Measurements from ENCODE around the gene FBN1. TPM values are rescaled to one million over a fixed set of nuclear protein-coding genes. Genes with fewer than 3 reads are reported as not detected.
A peak's percentile ranks its signal among the peaks of the same experiment; 100 is the strongest.

The FBN1 gene
- total RNA-seq, 4 donors from 2014 or later = 113 to 147 (median 120) TPM

DNA sequence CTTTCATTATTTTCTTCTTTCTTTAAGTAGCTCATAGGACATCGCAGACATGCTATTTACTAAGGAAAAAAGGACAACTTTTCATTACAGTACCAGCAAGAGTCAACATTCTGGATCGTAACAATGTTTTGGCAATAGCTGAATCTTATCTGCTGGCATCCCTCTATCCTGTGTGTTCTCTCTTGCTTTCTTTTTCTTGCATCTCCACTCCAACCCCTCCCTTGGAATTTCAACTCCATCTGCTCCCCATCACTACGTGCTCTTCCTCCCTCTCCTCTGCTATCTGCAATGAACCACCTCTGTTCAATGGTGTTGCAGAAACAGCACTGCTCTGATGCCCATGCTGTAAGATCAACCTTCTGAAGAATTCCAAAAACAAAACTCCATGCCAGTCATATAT lies 106.6 kb downstream of the FBN1 start:
- no peak overlapping the region for H3K4me3 ChIP-seq (replicated peaks in 1 of 3)
- intact Hi-C loops (cut with DNase I) = no loop called here
- no peaks in the 10 kb centered on the region for H3K27me3 ChIP-seq
- peaks cover 16 to 18% of the 10 kb centered on the region in 2 donors for H3K4me1 ChIP-seq
- H3K36me3 ChIP-seq = no peaks in the 10 kb centered on the region
- DNase-seq = no peak
- no peak overlapping the region for H3K27ac ChIP-seq
- 89 to 94% methylated on average over 3 of the region's 3 CpGs for WGBS, 2 donors
- H3K9me3 ChIP-seq = no peaks in the 10 kb centered on the region
- no peak for TF ChIP-seq POLR2A (IDR thresholded peaks at IDR 0.05)
- TF ChIP-seq, protein P1, sequence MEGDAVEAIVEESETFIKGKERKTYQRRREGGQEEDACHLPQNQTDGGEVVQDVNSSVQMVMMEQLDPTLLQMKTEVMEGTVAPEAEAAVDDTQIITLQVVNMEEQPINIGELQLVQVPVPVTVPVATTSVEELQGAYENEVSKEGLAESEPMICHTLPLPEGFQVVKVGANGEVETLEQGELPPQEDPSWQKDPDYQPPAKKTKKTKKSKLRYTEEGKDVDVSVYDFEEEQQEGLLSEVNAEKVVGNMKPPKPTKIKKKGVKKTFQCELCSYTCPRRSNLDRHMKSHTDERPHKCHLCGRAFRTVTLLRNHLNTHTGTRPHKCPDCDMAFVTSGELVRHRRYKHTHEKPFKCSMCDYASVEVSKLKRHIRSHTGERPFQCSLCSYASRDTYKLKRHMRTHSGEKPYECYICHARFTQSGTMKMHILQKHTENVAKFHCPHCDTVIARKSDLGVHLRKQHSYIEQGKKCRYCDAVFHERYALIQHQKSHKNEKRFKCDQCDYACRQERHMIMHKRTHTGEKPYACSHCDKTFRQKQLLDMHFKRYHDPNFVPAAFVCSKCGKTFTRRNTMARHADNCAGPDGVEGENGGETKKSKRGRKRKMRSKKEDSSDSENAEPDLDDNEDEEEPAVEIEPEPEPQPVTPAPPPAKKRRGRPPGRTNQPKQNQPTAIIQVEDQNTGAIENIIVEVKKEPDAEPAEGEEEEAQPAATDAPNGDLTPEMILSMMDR (IDR thresholded peaks at IDR 0.05) = no peak

DNA sequence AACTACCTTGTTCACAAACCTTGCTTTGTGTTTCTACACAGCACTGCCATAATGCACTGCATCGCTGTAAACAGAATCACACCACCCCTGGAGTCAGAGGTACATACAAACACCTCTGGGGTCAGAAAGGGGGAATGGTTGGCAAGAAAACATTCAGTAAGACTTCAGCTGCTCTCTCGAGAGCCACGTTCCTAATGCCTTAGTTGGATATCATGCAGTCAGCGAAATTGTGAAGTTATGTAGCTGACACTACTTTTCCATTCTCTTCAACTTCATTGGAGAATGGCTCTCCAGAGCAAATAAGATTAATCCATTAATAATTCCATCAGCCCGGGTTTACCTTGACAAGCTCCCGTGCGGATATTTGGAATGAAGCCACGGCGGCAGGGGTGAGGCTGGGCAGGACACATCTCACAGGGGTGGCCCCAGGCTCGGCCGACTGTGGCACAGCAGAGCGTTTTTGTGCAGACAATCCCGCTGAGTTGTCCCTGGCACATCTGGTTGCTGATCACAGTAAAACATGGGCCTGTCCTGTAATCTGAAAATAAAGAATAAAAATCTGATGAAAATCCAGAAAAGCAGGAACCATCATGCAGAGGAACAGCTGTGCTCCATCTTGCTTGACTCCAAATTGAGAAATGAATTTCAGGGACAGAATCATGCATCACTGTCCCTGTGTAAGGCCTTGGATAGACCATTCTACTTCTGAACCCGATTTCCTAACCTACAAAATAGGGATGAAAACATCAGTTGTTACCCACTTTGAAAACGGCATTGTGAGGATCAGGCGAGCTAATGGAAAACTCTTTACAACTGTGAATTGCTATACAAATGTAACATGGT lies 108.0 kb downstream of the FBN1 start:
- intact Hi-C loops (cut with DNase I) = no loop called here
- DNase-seq = no peak
- Histone ChIP-seq H3K4me1 (peaks cover 22 to 24% of the 10 kb centered on the region in 2 donors), H3K27me3 (no peaks in the 10 kb centered on the region), H3K4me3 (replicated peaks in 1 of 3) (no peak overlapping the region), H3K9me3 (no peaks in the 10 kb centered on the region), H3K36me3 (no peaks in the 10 kb centered on the region), H3K27ac (no peak overlapping the region)
- TF ChIP-seq, protein P1 (IDR thresholded peaks at IDR 0.05) = no peak
- TF ChIP-seq POLR2A (IDR thresholded peaks at IDR 0.05) = no peak
- WGBS, 2 donors = 71 to 83% methylated on average over 16 of the region's 16 CpGs

DNA sequence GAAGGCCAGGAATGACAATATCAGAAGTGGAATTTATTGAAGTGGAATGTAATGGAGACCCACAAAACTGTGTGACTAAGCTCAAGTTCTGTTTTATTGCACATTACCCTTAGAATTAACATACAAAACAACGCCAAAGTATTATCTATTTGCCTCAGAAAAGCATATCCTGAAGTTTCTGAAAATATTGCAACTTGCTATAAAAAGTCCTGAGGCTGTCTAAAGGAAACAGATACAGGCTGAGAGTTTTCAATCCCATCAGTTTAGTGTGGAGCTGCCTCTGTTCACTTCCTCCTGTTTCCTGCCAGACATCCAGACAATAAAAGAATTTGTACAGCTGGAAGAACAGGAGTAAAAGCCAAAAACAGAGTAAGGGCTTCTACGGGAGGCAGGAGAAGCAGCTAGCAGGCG lies 108.8 kb downstream of the FBN1 start:
- TF ChIP-seq, protein P1 (IDR thresholded peaks at IDR 0.05) = no peak
- TF ChIP-seq POLR2A (IDR thresholded peaks at IDR 0.05) = no peak
- Histone ChIP-seq H3K4me3 (replicated peaks in 1 of 3) (no peak overlapping the region), H3K9me3 (no peaks in the 10 kb centered on the region), H3K4me1 (peaks cover 22 to 24% of the 10 kb centered on the region in 2 donors), H3K36me3 (no peaks in the 10 kb centered on the region), H3K27ac (peak overlapping the region in 2 of 3 donors; percentile 19 to 70), H3K27me3 (no peaks in the 10 kb centered on the region)
- intact Hi-C loops (cut with DNase I) = no loop called here
- no peak for DNase-seq
- 58 to 74% methylated on average over 3 of the region's 3 CpGs for WGBS, 2 donors

GRCh38 chr15:48533982-48534381 lies 111.5 kb downstream of the FBN1 start:
- intact Hi-C loops (cut with DNase I) = no loop called here
- Histone ChIP-seq H3K36me3 (no peaks in the 10 kb centered on the region), H3K27me3 (no peaks in the 10 kb centered on the region), H3K4me3 (replicated peaks in 1 of 3) (no peak overlapping the region), H3K4me1 (peaks cover 22 to 24% of the 10 kb centered on the region in 2 donors), H3K9me3 (no peaks in the 10 kb centered on the region), H3K27ac (peak overlapping the region in 1 of 3 donors; percentile 70)
- WGBS, 2 donors = 48 to 59% methylated on average over 2 of the region's 2 CpGs
- peak in 1 of 2 donors; percentile 25 for DNase-seq
- TF ChIP-seq, protein P1 (IDR thresholded peaks at IDR 0.05) = no peak
- no peak for TF ChIP-seq POLR2A (IDR thresholded peaks at IDR 0.05)

DNA sequence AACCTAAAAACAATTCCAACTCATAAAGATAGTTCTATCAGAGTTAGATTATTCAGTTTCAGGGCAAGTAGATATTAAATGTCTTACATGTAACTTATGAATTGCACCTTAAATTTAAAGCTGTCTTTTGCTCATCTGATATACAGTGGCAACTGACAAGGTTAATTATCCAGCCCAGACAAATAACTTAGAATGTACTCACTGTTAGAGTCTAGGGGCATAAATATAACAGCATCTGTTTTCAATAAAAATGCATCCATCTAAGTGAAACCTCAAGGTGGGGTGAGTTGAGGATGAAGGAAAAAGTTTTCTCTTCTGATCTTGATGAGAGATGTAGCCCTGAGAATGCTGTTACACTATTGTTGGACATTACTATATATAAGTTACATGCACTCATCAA lies 112.6 kb downstream of the FBN1 start:
- no peak for TF ChIP-seq POLR2A (IDR thresholded peaks at IDR 0.05)
- TF ChIP-seq, protein P1 (IDR thresholded peaks at IDR 0.05) = no peak
- Histone ChIP-seq H3K36me3 (no peaks in the 10 kb centered on the region), H3K9me3 (no peaks in the 10 kb centered on the region), H3K4me3 (replicated peaks in 1 of 3) (no peak overlapping the region), H3K27me3 (no peaks in the 10 kb centered on the region), H3K4me1 (peaks cover 22 to 24% of the 10 kb centered on the region in 2 donors), H3K27ac (peak overlapping the region in 1 of 3 donors; percentile 70)
- intact Hi-C loops (cut with DNase I) = no loop called here
- no peak for DNase-seq

Data from thyroid gland (tissue), 4 donors.